HEK293T (cell line): ENCODE measurements around the gene SEMG2.

Experiments
- ELF4 ChIP-seq: fragments of 450-650 bp; IDR thresholded peaks from 2 replicates; pipeline ENCODE4 v1.6.1; 2017; ENCODE audit warnings: antibody characterized with exemption
- FOXA1 ChIP-seq: fragments of 450-650 bp; IDR thresholded peaks from 2 replicates; pipeline ENCODE4 v1.6.1; 2016; ENCODE audit warnings: mild to moderate bottlenecking
- FOXK2 ChIP-seq: fragments of 450-650 bp; IDR thresholded peaks from 2 replicates; pipeline ENCODE4 v1.6.1; 2016; ENCODE audit warnings: mild to moderate bottlenecking
- NFRKB ChIP-seq: fragments of 450-650 bp; IDR thresholded peaks from 2 replicates; pipeline ENCODE4 v1.6.1; 2016; ENCODE audit warnings: mild to moderate bottlenecking, moderate library complexity
- SP1 ChIP-seq: fragments of 450-650 bp; IDR thresholded peaks from 2 replicates; pipeline ENCODE4 v1.6.1; 2017
- SUZ12 ChIP-seq: fragments of 450-650 bp; IDR thresholded peaks from 2 replicates; pipeline ENCODE4 v1.6.1; 2016; ENCODE audit warnings: mild to moderate bottlenecking
- TARDBP ChIP-seq: fragments of 450-650 bp; IDR thresholded peaks from 2 replicates; pipeline ENCODE4 v1.6.1; 2016

DNA sequence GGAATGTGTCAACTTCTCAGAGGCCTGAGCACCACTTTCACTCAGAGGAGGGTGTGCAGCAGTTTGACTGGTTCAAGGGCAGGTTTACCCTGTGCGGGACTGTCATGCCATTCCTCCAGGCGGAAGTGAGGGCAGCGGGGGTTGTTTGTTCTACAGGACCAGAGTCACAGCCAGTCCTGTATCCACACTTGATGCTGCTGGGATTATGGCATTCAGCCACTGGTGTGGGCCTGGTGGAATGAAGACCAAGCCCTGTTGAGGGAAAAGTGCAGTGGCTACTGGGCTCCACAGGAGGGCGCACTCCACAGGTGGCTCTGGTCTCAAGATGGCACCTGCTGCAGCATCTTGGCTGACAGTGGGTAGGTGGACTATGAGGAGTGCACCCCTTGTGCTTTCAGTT lies 14.8 kb downstream of the SEMG2 start:
- TF ChIP-seq NFRKB (no peak), FOXK2 (no peak), SP1 (no peak), SUZ12 (no peak), TARDBP (no peak), ELF4 (no peak), FOXA1 (no peak)
